GM23248 (cell line): Measurements from ENCODE around the gene ZNF593. TPM values are rescaled to one million over a fixed set of nuclear protein-coding genes. Genes with fewer than 3 reads are reported as not detected.

Experiments
- DNase-seq: peaks from one replicate; pipeline ENCODE4 v3.0.0-alpha.2; 2015
- H2AFZ ChIP-seq: fragments of 200-600 bp; sonication (generic); 2 replicates; pipeline ENCODE4 v1.6.1; 2016; ENCODE audit warnings: antibody characterized with exemption
- H3F3A ChIP-seq: fragments of 200-600 bp; sonication (generic); 2 replicates; pipeline ENCODE4 v1.6.1; 2016; ENCODE audit warnings: mild to moderate bottlenecking, antibody characterized with exemption, mixed run types; ENCODE audit not compliant: insufficient read depth
- H3K27ac ChIP-seq: fragments of 200-600 bp; sonication (generic); 2 replicates; pipeline ENCODE4 v1.5.1; 2016; ENCODE audit warnings: mild to moderate bottlenecking
- H3K27me3 ChIP-seq: fragments of 200-600 bp; sonication (generic); replicated peaks from 2 replicates; pipeline ENCODE4 v1.6.1; 2016; ENCODE audit warnings: mild to moderate bottlenecking; ENCODE audit not compliant: insufficient read depth
- H3K36me3 ChIP-seq: fragments of 200-600 bp; sonication (generic); 2 replicates; pipeline ENCODE4 v1.6.1; 2016; ENCODE audit warnings: low read depth, mild to moderate bottlenecking
- H3K4me1 ChIP-seq: fragments of 200-600 bp; sonication (generic); 2 replicates; pipeline ENCODE4 v1.6.1; 2016; ENCODE audit warnings: mild to moderate bottlenecking; ENCODE audit not compliant: insufficient read depth
- H3K4me2 ChIP-seq: fragments of 200-600 bp; sonication (generic); one replicate; pipeline ENCODE4 v1.6.1; 2016; ENCODE audit warnings: mild to moderate bottlenecking; ENCODE audit not compliant: unreplicated experiment
- H3K4me3 ChIP-seq: fragments of 200-600 bp; sonication (generic); 2 replicates; pipeline ENCODE4 v1.5.1; 2016; ENCODE audit warnings: mild to moderate bottlenecking
- H3K79me2 ChIP-seq: fragments of 200-600 bp; sonication (generic); 2 replicates; pipeline ENCODE4 v1.6.1; 2016; ENCODE audit warnings: mild to moderate bottlenecking; ENCODE audit not compliant: insufficient read depth
- H3K9ac ChIP-seq: fragments of 200-600 bp; sonication (generic); 2 replicates; pipeline ENCODE4 v1.6.1; 2016; ENCODE audit warnings: mild to moderate bottlenecking
- H3K9me2 ChIP-seq: fragments of 200-600 bp; sonication (generic); 2 replicates; pipeline ENCODE4 v1.6.1; 2016; ENCODE audit warnings: mixed run types, mild to moderate bottlenecking, moderate library complexity; ENCODE audit not compliant: insufficient read depth
- H3K9me3 ChIP-seq: fragments of 200-600 bp; sonication (generic); one replicate; pipeline ENCODE4 v1.6.1; 2017; ENCODE audit warnings: low read depth
- H4K20me1 ChIP-seq: fragments of 200-600 bp; sonication (generic); 2 replicates; pipeline ENCODE4 v1.6.0; 2016; ENCODE audit not compliant: insufficient read depth
- EZH2 ChIP-seq: fragments of 200-600 bp; sonication (generic); IDR thresholded peaks from 2 replicates; pipeline ENCODE4 v1.6.1; 2018; ENCODE audit warnings: antibody characterized with exemption, mild to moderate bottlenecking; ENCODE audit not compliant: insufficient read depth, poor library complexity, severe bottlenecking
- EZH2phosphoT487 ChIP-seq: fragments of 200-600 bp; sonication (generic); IDR thresholded peaks from 2 replicates; pipeline ENCODE4 v1.6.1; 2018; ENCODE audit warnings: antibody characterized with exemption, moderate library complexity, mild to moderate bottlenecking, low read depth; ENCODE audit not compliant: insufficient read depth
- whole genome bisulfite sequencing, 2 experiments: methylation state at CpG; one replicate each; pipeline ENCODE4 v1.1.6; 2015 to 2017; ENCODE audit warnings: low lambda C conversion rate in 2 of 2, low coverage in 1 of 2; ENCODE audit errors: missing lambda C conversion rate in 2 of 2; 5-methylcytosine and 5-hydroxymethylcytosine counted together
- in situ Hi-C: fragments of 300-500 bp; cut with MboI; formaldehyde crosslinking; loops from 2 replicates; pipeline ENCODE4 v1.15.0; 2020
- polyA plus RNA-seq: library from polyadenylated mRNA; unstranded; fragments of >200 nt; fragmentation: Nextera tagmentation; extraction: Ambion mirVana; gene quantifications from 2 replicates; pipeline ENCODE4 v1.2.1, GENCODE V29; 2016
- total RNA-seq: library from RNA; depleted of rRNA; stranded (reverse); fragments of >200 nt; shearing (Covaris generic); gene quantifications from 2 replicates; pipeline ENCODE4 v1.2.3, GENCODE V29; 2014

Gene ZNF593
- total and polyA plus RNA-seq, 2 experiments from 2014 or later: 25.0 to 61.2 TPM

DNA sequence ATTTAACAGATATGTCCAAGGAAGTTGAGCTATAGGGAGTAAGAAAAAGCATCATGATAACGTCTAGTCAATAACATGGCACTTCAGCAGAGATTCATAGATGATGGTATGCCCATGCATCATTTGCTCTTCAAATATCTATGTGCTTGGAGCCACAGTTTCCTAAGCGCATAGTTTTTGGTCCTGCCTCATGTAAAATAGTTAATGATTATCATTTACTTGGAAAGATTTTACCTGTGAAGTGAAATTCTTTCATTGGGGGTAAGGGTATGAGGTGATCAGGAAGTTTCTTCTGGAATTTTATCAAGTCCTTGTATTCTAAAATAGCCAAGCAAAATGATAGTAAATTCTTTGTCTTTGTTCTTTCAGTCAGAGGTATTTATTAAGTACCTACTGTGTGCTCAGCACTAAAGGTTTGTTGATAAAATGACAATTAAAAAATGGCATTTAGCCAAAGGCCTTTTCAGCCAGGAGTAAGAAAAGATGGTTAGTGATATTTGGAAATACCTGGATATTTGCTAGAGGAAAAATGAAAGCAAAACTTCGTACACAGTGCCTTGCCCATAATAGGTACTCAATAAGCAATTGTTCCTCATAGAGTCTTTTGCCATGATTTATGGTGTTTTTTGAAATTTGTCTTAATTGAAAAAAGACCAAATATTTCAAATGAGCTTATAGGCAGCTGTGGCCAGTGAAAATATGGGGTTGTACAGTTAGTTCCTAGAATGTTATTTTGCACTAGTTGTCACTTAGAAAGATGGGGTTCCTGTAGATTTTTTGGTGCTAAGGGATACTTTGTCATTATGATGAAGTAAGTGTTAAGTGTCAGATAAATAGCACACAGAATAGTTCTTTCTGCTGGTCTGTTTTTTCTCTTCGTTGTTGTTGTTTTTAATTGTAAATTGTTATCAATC lies 45.0 kb upstream of the ZNF593 start:
- 83% methylated on average over 4 of the region's 4 CpGs for WGBS, 2 experiments
- Histone ChIP-seq H3K4me3 (no peak overlapping the region), H2AFZ (no peak overlapping the region), H4K20me1 (no peaks in the 10 kb centered on the region), H3K27me3 (no peaks in the 10 kb centered on the region), H3K27ac (no peak overlapping the region), H3K4me1 (peaks cover 13% of the 10 kb centered on the region), H3K9me3 (no peaks in the 10 kb centered on the region), H3F3A (peaks cover 22% of the 10 kb centered on the region), H3K36me3 (peaks cover 4% of the 10 kb centered on the region; the same call in 1 of the 2 replicates), H3K4me2 (no peak overlapping the region), H3K9ac (no peak overlapping the region), H3K9me2 (no peaks in the 10 kb centered on the region), H3K79me2 (no peaks in the 10 kb centered on the region)
- in situ Hi-C loops: no loop called here
- no peak for DNase-seq
- no peak for TF ChIP-seq EZH2phosphoT487
- TF ChIP-seq EZH2: no peak

DNA sequence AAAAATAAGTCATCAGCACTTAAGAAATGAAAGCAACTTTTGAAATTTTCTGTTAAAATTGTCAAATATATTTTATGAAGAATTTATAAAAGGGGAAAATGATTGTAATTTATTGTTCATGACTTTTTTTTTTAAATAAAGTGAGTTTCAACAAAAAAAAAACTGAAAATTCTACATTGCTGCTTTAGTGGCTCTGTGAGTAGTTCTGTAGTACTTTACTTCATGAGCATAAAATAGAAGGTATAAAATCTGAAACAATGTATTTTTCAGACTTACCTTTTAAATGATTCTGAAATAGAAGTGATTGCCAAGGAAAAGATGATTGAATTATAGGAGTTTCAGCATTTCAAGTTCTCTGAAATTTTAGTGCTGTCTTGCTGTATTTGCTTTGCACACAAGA lies 44.3 kb upstream of the ZNF593 start:
- Histone ChIP-seq H3K9ac (no peak overlapping the region), H3K27ac (no peak overlapping the region), H3F3A (peaks cover 22% of the 10 kb centered on the region), H3K4me3 (no peak overlapping the region), H3K9me3 (no peaks in the 10 kb centered on the region), H3K36me3 (peaks cover 4% of the 10 kb centered on the region; the same call in 1 of the 2 replicates), H3K27me3 (no peaks in the 10 kb centered on the region), H3K9me2 (no peaks in the 10 kb centered on the region), H2AFZ (no peak overlapping the region), H3K4me1 (peaks cover 13% of the 10 kb centered on the region), H3K4me2 (no peak overlapping the region), H3K79me2 (no peaks in the 10 kb centered on the region), H4K20me1 (no peaks in the 10 kb centered on the region)
- in situ Hi-C loops: no loop called here
- DNase-seq: no peak
- TF ChIP-seq EZH2phosphoT487 (no peak), EZH2 (no peak)

DNA sequence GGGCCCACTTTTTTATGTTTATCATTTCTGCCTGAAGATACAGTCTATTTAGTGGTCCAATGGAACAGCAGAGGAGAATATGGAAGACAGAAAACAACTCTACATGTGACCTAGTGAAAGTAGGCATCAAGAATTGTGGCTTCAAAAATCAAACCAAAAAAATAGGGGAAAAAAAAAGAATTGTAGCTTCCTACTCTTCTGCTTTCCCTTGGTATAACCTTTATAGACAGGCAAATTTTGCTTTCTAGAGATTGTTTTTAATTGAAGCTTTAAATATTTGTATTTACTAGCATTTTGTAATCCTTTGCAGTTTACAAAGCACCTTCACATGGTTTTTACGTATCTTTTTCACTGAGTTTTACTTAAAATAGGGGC lies 43.8 kb upstream of the ZNF593 start:
- in situ Hi-C loops: no loop called here
- no peak overlapping the region for H3K4me2 ChIP-seq
- no peak overlapping the region for H3K9ac ChIP-seq
- DNase-seq: no peak
- H4K20me1 ChIP-seq: no peaks in the 10 kb centered on the region
- no peak overlapping the region for H3K4me3 ChIP-seq
- no peak for TF ChIP-seq EZH2
- TF ChIP-seq EZH2phosphoT487: no peak
- no peaks in the 10 kb centered on the region for H3K79me2 ChIP-seq
- H3K4me1 ChIP-seq: peaks cover 13% of the 10 kb centered on the region
- no peak overlapping the region for H2AFZ ChIP-seq
- WGBS, 2 experiments: 95 to 100% methylated on average over 1 of the region's 1 CpG
- H3K27ac ChIP-seq: no peak overlapping the region
- peaks cover 22% of the 10 kb centered on the region for H3F3A ChIP-seq
- H3K9me2 ChIP-seq: no peaks in the 10 kb centered on the region
- H3K36me3 ChIP-seq: peaks cover 4% of the 10 kb centered on the region; the same call in 1 of the 2 replicates
- H3K27me3 ChIP-seq: no peaks in the 10 kb centered on the region
- H3K9me3 ChIP-seq: no peaks in the 10 kb centered on the region

DNA sequence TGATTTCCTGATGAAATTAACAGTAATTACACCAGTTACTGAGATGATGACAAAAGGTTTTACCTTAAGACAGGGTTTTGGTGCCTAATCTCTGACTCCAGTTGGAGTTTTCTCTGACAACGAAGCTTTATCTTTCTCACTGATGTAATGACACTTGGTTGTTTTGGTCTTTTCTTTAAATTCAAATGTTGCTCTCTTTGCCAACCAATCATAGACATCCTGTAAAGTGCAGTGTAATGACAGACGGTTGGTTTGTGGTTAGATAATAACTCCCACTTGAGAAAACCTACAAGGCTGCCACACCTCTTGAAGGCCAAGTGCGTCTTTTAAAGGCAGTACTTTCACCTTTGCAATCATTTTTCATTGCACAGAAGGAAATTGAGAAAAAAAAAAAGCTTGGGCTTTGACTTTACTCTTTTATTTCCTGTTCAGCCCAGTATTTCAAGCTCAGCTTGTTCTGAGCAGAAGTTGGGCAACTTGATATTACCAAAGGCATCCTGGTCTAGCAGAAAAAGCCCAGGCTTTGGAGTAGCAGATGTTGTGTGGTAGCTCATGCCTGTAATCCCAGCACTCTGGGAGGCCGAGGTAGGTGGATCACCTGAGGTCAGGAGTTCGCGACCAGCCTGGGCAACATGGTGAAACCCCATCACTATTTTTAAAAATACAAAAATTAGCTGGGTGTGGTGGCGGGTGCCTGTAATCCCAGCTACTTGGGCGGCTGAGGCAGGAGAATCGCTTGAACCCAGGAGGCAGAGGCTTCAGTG lies 43.2 kb upstream of the ZNF593 start:
- in situ Hi-C loops: no loop called here
- H3K9me2 ChIP-seq: no peaks in the 10 kb centered on the region
- H3K9me3 ChIP-seq: no peaks in the 10 kb centered on the region
- H3K36me3 ChIP-seq: peaks cover 4% of the 10 kb centered on the region; the same call in 1 of the 2 replicates
- H4K20me1 ChIP-seq: no peaks in the 10 kb centered on the region
- DNase-seq: no peak
- no peak overlapping the region for H3K27ac ChIP-seq
- H3K79me2 ChIP-seq: no peaks in the 10 kb centered on the region
- no peaks in the 10 kb centered on the region for H3K27me3 ChIP-seq
- no peak overlapping the region for H3K9ac ChIP-seq
- peaks cover 22% of the 10 kb centered on the region for H3F3A ChIP-seq
- no peak overlapping the region for H3K4me2 ChIP-seq
- no peak for TF ChIP-seq EZH2
- no peak for TF ChIP-seq EZH2phosphoT487
- 90% methylated on average over 9 of the region's 9 CpGs for WGBS, 2 experiments
- no peak overlapping the region for H3K4me3 ChIP-seq
- no peak overlapping the region for H2AFZ ChIP-seq
- peaks cover 13% of the 10 kb centered on the region for H3K4me1 ChIP-seq
